Measurements from ENCODE around the gene PTCH2. TPM values are rescaled to one million over a fixed set of nuclear protein-coding genes. Genes with fewer than 3 reads are reported as not detected.

Gene PTCH2
- total RNA-seq, result 10 to 100 TPM in 1 of 2 donors, under 1 TPM in 1; 0.32 to 31.9 TPM

GRCh38 chr1:44842862-44843655 lies at the start of gene PTCH2:
TSS of gene PTCH2 (minus strand) at chr1:44843253. CDS start at chr1:44842932, 321 bp downstream.
- no peaks in the 10 kb centered on the region for H3K9me3 ChIP-seq
- TF ChIP-seq POLR2A (IDR thresholded peaks at IDR 0.05), result peak; percentile 42
- peak; percentile 37 for TF ChIP-seq POLR2AphosphoS5 (IDR thresholded peaks at IDR 0.05)
- TF ChIP-seq, protein P1, sequence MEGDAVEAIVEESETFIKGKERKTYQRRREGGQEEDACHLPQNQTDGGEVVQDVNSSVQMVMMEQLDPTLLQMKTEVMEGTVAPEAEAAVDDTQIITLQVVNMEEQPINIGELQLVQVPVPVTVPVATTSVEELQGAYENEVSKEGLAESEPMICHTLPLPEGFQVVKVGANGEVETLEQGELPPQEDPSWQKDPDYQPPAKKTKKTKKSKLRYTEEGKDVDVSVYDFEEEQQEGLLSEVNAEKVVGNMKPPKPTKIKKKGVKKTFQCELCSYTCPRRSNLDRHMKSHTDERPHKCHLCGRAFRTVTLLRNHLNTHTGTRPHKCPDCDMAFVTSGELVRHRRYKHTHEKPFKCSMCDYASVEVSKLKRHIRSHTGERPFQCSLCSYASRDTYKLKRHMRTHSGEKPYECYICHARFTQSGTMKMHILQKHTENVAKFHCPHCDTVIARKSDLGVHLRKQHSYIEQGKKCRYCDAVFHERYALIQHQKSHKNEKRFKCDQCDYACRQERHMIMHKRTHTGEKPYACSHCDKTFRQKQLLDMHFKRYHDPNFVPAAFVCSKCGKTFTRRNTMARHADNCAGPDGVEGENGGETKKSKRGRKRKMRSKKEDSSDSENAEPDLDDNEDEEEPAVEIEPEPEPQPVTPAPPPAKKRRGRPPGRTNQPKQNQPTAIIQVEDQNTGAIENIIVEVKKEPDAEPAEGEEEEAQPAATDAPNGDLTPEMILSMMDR (IDR thresholded peaks at IDR 0.05), result peak in 1 of 4 experiments; percentile 17
- peak within 1 kb of the TSS; percentile 34 to 46 for H3K4me3 ChIP-seq
- 2% methylated on average over 58 of the region's 72 CpGs for WGBS
- intact Hi-C loops (cut with DNase I), result loop anchor here (5.0 kb wide), 1 partner anchor 144 kb away; the partner anchor contains the start of gene EIF2B3
- no peaks in the 10 kb centered on the region for H3K4me1 ChIP-seq (replicated peaks)
- H3K27me3 ChIP-seq (replicated peaks; ENCODE audit: insufficient read depth), result no peaks in the 10 kb centered on the region
- H3K27ac ChIP-seq, result peak within 1 kb of the TSS; percentile 45 to 46
- peak; percentile 51 for DNase-seq (ENCODE audit: low spot score)
- H3K36me3 ChIP-seq, result no peaks in the 10 kb centered on the region

DNA sequence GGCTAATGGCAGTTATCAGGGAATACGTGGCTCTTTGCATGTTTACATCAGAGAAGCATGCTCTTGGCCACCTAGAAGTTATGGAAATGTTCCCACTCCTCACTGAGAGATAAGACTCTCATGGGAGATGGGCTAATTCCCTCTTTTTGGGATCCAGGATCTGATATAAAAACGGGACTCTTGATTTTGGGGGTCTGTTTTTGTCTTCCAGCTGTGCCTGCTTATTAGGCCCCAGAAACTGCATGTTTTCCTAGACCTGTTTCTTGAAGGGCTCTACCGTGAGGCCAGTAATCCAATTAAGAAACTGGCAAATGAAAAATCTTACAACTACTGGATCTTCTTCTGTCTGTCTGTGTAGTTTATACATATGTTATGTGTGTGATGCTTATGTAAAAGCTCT lies 47.0 kb upstream of the PTCH2 start:
- intact Hi-C loops (cut with DNase I), result no loop called here
- H3K27ac ChIP-seq, result no peak overlapping the region
- H3K36me3 ChIP-seq, result no peaks in the 10 kb centered on the region
- no peak for TF ChIP-seq POLR2A (IDR thresholded peaks at IDR 0.05)
- TF ChIP-seq, protein P1 (IDR thresholded peaks at IDR 0.05), result no peak
- TF ChIP-seq POLR2AphosphoS5 (IDR thresholded peaks at IDR 0.05), result no peak
- H3K4me1 ChIP-seq (replicated peaks), result no peaks in the 10 kb centered on the region
- H3K9me3 ChIP-seq, result no peaks in the 10 kb centered on the region
- no peak overlapping the region for H3K4me3 ChIP-seq
- H3K27me3 ChIP-seq (replicated peaks; ENCODE audit: insufficient read depth), result no peaks in the 10 kb centered on the region
- DNase-seq (ENCODE audit: low spot score), result no peak
- 87% methylated on average over 3 of the region's 3 CpGs for WGBS

GRCh38 chr1:44885406-44885805 lies 42.4 kb upstream of the PTCH2 start:
- TF ChIP-seq POLR2AphosphoS5 (IDR thresholded peaks at IDR 0.05) (no peak), POLR2A (IDR thresholded peaks at IDR 0.05) (no peak)
- TF ChIP-seq, protein P1 (IDR thresholded peaks at IDR 0.05), result no peak
- H3K27me3 ChIP-seq (replicated peaks; ENCODE audit: insufficient read depth), result no peaks in the 10 kb centered on the region
- no peak overlapping the region for H3K4me3 ChIP-seq
- no peaks in the 10 kb centered on the region for H3K36me3 ChIP-seq
- intact Hi-C loops (cut with DNase I), result no loop called here
- DNase-seq (ENCODE audit: low spot score), result no peak
- H3K4me1 ChIP-seq (replicated peaks), result no peaks in the 10 kb centered on the region
- WGBS, result 72% methylated on average over 6 of the region's 6 CpGs
- H3K27ac ChIP-seq, result no peak overlapping the region
- no peaks in the 10 kb centered on the region for H3K9me3 ChIP-seq

DNA sequence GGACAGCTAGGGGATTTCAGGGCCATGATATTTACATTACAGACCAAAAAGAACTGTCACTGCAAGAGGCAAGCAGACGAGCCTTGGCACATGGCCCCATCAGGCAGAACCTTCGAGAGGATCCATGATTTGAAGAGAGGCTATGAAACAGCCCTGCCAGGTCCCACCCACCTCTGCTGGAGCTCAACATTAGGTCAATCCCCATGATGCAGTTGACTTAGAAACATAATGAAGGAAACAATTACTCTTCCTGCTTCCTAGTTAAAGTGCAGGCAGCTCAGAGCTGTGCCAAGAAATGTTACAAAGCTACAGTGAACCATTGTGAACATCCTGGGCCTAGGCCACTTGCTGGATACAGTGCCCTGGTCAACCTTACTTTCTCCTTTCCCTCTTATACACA lies 41.7 kb upstream of the PTCH2 start:
- 24% methylated on average over 2 of the region's 2 CpGs for WGBS
- H3K4me3 ChIP-seq, result no peak overlapping the region
- DNase-seq (ENCODE audit: low spot score), result no peak
- no peak for TF ChIP-seq POLR2A (IDR thresholded peaks at IDR 0.05)
- H3K36me3 ChIP-seq, result no peaks in the 10 kb centered on the region
- H3K4me1 ChIP-seq (replicated peaks), result no peaks in the 10 kb centered on the region
- H3K27ac ChIP-seq, result no peak overlapping the region
- no peaks in the 10 kb centered on the region for H3K27me3 ChIP-seq (replicated peaks; ENCODE audit: insufficient read depth)
- intact Hi-C loops (cut with DNase I), result no loop called here
- H3K9me3 ChIP-seq, result no peaks in the 10 kb centered on the region

DNA sequence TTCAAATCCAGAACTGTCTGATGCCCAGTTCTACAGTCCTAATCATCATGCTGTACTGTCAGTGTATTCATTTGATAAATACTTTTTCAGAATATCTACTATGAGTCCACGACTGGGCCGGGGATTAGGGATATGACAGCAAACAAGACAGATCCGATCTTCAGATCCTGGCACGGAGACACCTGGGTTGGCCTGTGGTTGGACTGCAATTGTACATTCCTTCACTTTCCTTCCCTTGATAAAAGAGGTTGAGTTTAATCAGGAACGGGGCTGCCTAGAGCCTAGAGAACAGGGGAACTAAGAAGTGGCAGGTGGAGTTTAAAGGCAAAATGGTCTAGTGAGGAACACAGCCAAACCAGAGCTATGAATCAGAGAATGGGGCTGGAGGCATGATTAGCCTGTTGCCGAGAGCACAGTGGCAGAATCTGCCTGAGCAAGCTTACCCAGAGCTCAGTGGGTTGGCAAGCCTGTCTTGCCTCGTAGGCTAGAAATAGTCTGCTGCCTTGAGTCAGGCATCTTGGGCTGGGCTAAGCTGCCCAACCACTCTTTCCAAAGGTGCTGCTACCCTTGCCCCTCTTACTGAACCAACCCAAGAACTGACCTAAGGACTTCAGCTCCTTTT lies 38.1 kb upstream of the PTCH2 start:
- no peak for DNase-seq (ENCODE audit: low spot score)
- no peaks in the 10 kb centered on the region for H3K27me3 ChIP-seq (replicated peaks; ENCODE audit: insufficient read depth)
- no peak for TF ChIP-seq POLR2A (IDR thresholded peaks at IDR 0.05)
- TF ChIP-seq POLR2AphosphoS5 (IDR thresholded peaks at IDR 0.05), result no peak
- no peaks in the 10 kb centered on the region for H3K4me1 ChIP-seq (replicated peaks)
- intact Hi-C loops (cut with DNase I), result no loop called here
- WGBS, result 57% methylated on average over 7 of the region's 7 CpGs
- no peaks in the 10 kb centered on the region for H3K9me3 ChIP-seq
- no peak overlapping the region for H3K27ac ChIP-seq
- no peak overlapping the region for H3K4me3 ChIP-seq
- no peaks in the 10 kb centered on the region for H3K36me3 ChIP-seq

Measured in prostate gland (tissue), 2 donors.